HG03342 (cell line): ENCODE measurements around the gene HSPA12B.

Experiments used
- ATAC-seq: cut with Tn5 transposase; IDR thresholded peaks from one replicate; pipeline ENCODE4 v1.9.1; 2021; ENCODE audit warnings: mild to moderate bottlenecking, moderate library complexity; ENCODE audit not compliant: unreplicated experiment

Gene HSPA12B, protein sequence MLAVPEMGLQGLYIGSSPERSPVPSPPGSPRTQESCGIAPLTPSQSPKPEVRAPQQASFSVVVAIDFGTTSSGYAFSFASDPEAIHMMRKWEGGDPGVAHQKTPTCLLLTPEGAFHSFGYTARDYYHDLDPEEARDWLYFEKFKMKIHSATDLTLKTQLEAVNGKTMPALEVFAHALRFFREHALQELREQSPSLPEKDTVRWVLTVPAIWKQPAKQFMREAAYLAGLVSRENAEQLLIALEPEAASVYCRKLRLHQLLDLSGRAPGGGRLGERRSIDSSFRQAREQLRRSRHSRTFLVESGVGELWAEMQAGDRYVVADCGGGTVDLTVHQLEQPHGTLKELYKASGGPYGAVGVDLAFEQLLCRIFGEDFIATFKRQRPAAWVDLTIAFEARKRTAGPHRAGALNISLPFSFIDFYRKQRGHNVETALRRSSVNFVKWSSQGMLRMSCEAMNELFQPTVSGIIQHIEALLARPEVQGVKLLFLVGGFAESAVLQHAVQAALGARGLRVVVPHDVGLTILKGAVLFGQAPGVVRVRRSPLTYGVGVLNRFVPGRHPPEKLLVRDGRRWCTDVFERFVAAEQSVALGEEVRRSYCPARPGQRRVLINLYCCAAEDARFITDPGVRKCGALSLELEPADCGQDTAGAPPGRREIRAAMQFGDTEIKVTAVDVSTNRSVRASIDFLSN

DNA sequence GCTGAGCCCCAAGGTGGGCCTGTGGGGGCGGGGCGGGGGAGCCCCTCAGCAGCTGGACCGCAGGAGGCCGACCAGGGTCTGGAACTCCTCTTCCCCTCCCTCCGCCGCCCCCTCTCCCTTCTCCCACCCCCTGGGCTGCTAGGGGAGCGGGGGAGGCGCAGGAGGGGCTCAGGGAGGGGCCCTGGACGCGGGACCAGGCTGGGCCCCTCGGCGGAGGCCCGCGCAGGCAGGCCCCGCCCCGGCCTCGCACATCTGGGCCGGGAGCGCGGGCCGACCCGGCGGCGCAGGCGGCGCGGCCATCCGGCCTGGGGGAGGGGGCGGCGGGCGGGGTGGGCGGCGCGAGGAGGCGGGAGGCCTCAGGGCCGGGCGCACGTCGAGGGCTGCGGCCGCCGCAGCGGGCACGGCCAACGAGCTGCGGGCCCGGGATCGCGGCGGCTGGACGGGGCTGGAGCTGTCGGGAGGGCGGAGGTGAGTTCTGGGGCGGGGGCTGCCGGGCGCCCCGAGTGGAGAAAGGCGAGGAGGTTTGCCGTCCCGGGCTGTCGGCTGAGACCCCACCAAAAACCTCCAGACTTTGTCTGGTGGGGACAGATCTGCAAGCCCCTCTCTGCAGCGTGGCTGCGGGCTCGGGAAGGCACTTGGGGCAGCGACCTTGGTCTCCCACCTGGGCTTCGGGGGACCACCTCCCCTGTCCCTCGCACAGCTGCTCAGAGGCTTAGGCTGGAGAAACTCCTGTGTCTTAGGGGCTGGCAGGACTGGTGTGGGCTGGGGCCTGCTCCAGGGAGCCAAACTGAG lies at the start of gene HSPA12B:
Gene HSPA12B (plus strand): TSS at position 359 of the 792 bp plus-strand sequence. CDS start 5,990 bp downstream, outside the sequence.
- ATAC-seq = no peak

DNA sequence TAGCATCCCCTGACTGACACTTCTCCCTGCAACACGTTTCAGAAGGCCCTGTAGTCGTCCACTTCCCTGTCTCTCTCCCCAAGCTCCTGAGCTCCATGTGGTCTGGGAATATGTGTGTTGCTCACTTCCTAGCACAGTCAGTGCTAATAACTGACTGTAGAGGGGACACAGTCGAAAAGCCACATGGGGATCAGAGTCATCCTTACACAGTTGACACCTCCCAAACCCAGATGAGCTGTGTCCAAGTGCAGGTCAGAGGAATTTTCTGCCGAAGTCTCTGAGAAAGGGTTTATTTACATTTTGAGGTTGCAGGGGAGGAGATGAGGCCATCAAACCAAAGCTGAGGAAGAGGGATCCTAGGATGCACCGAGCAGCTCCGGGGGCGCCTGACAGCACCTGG lies 47.1 kb upstream of the HSPA12B start:
- no peak for ATAC-seq

DNA sequence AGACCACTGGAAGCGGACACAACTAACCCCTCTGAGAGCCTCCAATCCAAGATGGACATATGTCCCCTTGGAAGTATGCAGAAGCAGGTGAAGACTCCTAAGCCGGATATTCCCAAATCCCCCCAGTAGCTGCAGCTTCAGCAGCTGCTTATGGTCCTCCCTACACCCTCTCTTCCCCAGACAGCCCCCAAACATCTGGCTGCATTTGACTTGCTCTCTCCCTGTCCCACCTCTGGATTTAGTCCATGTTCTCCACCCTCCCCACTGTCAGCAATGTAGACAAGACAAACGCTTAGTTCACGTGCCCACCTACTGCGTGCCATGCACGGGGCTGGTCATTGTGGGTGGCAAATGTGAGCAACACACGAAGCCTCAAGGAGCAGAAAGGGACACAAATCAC lies 46.1 kb upstream of the HSPA12B start:
- no peak for ATAC-seq

DNA sequence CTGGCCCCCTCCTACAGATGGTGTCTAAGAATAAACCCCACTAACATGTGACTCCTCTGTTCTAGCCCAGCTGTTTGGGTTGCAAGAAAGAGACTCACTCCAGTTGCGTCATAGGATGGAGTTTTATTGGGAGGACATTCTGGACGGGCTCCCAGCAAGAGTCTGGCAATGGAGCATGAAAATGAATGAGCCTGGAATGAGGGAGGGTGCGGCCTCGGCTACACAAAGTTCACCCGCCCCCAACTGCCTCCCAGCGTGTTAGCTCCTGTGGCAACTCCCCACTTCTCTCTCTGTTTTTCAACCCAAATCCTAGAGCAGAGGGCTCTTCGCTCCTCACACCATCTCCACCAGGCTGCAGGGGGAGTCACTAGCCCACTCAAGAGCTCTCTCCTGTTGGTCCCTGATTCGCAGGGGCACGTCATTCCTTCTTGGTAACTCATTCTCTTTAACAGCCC lies 45.6 kb upstream of the HSPA12B start:
- no peak for ATAC-seq

DNA sequence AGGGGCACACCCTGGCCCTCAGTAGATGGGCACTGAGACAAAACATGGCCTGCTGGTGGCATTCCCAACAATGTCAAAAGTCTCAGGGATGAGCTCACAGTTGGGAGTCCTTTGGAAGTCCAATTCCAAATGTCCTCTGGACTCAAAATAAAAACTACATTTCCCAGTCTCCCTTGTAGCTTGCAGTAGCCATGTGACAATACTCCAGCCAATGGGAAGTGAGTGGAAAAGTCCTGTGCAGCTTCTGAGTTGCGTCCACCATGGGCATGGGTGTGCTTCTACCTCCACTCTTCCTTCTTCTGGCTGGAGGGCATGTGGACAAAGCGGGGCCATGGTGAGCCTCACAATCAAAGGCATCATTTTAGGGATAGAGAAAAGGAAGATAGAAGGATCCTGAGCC lies 44.8 kb upstream of the HSPA12B start:
- ATAC-seq = no peak

DNA sequence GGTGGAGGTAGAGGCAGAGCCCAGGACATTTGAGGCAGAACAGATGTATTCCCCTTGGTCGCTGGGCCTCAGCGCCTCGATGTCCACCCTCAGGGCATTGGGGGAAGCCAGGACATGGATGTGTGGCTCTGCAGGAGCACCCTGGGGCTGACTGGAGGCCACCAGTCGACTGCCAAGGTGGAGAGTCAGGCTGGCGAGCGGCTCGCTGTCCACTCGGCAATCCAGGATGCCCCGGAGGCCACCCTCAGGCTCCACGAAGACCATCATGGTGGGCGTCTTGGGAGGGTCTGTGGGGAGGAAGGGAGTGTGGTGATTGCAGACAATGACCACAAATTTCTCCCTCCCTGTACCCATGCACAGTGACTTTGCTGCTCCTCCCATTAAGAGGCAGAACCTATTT lies 42.5 kb upstream of the HSPA12B start:
- no peak for ATAC-seq

DNA sequence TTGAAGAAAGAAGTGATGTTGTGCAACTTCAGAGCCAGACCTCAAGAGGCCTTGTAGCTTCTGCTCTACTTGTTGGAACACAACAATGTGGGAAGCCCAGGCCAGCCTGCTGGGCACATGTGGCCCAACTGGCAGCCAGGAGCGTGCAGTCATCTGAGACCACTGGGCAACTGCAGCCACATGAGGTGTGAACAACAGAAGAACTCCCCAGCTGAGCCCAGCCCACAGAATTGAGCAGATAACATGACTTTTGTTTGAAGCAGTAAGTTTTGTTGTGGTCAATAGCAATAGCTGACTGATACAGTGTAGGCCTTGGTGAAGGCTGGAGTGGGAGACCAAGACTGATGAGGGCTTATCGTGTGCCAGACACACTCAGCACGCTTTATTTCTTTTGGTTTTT lies 42.1 kb upstream of the HSPA12B start:
- ATAC-seq = no peak

DNA sequence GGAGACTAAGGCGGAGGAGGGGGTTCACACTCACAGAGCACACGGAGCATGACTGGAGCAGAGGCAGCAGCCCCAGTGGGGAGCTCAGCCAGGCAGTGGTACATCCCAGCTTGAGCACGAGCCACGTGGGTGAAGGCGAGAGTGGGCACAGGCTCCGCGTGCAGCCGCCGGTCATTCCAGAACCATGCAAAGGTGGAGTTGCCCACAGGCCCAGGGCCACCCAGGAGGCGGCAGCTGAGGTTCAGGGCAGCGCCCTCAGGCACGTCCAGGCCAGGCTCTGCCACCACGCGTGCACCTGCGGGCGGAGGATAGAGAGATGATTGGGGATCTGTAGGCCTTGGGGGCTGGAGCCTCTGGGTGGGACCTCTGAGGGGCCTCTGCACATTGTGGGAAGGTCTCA lies 41.2 kb upstream of the HSPA12B start:
- ATAC-seq = no peak

DNA sequence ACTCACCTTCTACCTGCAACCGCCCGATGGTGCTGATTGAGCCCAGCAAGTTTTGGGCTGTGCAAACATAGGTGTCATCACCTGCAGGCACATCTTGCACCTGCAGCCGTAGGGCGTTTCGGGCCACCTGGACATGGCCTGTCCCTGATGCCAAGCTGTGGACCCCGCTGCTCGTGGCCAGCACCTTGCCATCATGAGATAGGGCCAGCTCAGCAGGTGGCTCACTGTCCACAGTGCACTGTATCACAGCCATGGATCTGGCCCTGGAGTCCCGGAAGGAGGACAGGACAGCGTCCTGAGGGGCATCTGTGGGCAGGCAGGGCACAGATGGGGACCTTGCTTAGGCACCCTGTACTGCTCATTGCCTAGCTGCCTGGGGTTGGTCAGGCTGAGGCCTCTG lies 40.6 kb upstream of the HSPA12B start:
- no peak for ATAC-seq

DNA sequence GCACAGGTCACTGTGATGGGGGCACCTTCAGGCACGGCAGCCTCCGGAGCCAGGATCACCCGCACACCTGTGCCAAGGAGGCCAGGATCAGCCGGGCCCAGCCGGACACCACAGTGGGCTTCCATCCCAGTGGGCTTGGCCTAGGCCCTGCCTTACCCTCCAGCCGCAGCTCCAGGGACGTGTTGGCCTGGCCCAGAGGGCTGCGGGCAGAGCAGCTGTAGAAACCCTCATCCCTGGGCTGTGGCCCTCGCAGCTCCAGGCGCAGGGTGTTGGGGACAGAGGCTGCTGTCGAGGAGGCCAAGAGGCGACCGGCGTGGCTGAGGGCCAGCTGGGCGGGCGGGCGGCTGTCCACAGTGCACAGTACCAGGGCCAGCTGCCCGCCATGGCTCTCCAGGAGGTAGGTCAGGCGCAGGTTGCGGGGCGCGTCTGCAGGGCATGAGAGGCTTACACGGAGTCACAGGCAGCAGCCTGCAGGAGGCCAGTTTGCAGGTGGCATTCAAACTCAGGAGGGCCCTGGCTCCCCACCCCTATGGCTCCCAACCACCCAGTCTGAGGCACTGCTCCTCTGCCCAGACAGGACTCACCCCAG lies 39.7 kb upstream of the HSPA12B start:
- ATAC-seq = no peak

DNA sequence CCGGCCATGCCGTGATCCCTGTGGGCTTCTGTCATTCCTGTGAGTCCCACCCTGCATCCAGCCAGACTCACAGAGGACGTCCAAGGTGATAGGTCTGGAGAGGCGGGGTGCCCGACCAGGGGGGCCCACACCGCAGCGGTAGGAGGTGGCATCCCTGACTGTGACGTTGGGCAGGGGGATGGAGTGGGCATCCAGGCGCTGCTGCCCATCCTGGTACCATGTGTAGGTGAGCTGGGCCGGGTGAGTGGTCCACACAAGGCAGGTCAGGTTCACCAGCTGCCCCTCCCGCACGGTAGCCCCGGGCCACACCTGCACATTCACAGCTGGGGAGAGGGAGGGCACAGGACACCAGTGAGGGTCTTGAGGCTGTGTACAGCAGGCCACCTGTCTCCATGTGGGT lies 39.1 kb upstream of the HSPA12B start:
- no peak for ATAC-seq

DNA sequence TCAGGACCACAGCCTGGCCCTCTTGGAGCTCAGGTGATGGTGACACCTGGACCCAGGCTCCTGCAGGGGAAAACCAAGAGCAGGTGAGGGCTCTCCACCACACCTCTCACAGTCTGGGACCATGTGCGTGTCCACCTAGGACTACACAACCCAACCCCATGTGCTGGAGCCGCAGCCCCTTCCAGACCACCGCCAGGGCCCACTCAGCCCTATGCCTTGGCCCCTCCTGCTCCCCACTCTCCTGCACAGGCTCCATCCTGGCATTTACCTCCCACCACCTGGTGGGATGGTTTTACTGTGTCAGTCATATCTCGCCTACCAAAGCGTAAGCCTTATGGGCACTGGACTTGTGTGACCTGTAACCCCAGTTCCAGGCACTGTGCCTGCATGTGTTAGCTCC lies 37.6 kb upstream of the HSPA12B start:
- ATAC-seq = no peak

DNA sequence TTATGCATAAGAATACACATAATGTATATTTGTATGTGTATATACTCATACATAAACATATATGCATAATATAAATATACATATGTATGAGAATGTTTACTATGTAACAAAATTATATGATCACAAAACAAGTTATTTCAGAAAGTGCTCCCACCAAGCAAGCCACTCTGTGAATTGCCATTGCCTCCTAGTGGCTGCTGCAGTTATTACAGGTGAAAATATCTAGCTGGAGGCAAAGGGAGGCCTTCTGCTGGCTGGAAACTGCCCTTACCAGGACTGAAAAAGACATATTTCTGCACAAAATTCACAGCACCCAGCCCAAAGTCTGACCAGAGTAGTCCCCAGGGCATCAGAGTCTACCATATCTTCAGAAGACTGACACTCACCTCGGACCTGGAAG lies 36.3 kb upstream of the HSPA12B start:
- ATAC-seq = no peak

DNA sequence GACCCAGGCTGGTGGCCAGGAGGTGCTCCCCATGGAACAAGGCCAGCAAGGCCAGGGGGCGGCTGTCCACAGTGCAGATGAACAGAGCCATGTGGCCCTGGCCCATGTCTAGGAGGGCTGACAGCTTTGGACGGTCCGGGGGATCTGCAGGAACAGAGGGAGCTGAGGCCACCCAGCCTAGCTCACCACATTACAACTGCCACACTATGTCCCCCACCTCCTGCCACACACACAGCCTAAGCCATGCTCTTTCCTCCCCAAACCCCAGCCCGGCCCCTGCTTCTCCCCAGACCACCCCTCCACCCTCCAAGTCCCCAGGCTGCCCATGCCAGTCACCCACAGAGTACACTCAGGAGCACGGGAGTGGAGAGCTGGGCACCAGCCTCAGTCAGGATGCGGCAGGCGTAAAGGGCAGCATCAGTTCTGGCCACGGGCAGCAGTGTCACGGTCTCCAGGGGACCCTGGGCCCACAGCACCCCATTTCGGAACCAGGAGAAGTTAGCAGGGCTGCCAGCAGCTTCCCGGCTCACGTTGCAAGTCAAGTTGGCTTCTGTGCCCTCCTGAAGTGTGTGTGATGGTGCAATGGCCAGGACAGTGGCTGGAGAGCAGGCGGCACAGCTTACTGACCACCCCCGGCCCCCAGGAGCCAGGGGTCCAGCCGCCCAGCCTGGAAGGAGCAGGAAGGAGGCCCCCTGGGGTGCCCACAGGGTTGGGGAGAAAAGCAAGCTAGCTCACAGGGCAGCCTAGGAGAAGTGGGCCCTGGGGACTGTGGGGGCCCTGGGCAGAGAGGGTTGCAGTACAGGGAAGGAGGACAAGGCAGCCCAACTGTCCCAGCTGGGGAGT lies 35.5 kb upstream of the HSPA12B start:
- ATAC-seq = no peak

DNA sequence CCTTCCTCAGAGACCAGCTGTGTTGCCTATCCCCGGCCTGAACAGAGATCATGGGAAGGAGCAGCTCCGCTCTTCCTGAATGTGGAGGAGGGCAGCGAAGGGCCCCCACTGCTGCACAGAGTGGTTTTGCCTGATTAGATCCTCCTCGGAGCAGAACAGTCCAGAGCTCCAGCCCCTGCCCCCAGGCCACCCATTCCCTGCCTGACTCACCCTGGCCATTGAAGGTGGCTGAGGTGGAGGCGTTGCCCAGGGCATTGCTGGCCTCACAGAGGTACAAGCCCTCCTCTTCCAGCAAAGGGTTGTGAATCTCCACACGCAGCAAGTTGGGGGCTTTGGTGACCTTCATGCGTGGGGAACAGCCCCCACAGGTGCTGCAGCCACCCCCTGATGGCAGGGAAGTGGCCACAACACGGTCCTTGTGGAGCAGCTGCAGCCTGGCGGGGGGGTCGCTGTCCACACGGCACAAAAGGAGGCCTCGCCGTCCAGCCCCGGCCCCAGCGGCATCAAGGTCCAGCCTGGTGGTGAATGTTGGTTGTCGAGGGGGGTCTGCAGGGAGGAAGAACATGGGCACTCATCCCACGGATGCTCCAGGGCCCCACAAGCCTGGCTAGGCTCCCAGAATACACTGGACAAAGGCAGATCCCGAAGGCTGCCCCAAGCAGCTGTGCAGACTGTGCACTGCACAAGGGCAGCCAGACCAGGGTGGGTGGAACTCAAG lies 34.7 kb upstream of the HSPA12B start:
- ATAC-seq = no peak

DNA sequence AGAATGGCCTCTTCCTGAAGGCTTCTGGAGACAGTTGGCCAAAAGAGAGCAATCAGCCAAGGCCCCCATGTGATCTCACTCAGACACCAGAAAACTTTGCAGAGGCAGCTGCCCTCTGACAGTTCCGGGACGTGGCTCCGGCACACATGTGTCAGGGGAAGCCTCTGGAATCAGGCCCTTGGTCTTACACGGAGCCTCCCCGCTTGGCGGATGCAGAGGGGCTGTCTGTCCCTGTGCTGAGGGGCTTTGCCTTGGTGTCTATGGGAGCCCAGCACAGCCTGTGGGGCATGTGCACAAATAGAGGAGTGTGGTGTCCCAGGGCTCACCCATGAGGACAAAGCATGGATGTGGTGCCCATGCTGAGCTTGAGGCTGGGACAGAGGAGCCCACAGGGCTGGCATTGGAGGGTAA lies 33.9 kb upstream of the HSPA12B start:
- no peak for ATAC-seq

DNA sequence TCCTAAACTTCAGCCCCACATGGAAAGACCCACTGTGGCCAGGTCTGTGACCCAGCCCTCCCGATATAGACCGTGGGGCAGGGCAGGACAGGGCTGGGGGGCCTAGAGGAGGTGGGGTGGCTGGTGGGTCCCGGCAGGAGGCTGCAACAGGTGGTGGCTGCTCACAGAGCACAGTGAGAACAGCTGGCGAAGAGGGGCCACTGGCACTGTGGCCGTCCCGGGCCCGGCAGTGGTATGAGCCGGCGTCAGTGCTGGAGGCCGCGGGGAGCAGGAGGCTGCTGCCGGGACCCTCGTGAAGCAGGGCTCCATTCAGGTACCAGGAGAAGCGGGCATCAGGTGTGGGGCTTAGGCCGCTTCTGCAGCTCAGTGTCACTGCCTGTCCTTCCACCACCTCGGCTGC lies 33.4 kb upstream of the HSPA12B start:
- no peak for ATAC-seq

DNA sequence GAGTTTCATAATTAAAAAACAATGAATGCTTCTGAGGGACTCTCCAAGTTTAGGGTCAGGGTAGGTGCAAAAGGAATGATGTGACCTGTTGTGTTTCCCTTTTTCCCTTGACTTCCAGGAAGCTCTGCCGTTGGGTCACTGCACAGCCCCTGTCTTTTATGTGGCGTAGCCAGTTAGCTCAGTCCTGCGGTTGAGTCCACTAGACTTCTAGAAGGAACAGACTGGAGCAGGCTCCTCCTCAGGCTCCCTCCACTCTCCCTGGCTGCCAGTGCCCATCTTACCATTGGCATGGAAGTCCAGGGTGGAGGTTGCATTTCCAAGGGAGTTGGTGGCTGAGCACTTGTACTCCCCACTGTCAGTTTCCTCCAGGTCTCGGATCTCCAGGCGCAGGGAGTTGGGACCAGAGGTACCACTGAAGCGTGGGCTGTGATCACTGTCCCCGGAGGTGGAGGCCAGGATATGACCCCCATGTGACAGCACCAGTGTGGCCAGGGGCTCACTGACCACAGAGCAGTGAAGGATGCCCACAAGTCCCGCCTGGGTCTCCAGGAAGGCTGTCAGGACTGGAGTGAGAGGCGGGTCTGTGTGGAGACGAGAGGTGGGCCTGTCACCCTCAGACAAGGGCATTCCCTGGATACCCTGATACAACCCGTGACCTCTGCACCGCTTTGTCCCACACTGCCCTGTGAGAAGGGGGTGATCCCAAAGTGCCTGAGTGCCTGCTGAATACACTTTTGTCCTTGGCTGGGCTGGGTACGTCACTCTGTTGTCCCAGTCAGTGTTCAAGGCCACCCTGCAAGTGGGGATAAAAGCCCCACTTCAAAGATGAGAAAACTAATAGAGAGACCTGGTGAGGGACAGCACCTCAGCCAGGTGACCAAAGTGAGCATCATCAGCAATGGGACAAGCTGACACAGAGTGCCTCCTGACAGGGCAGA lies 31.2 kb upstream of the HSPA12B start:
- ATAC-seq = no peak
